GM19452 (cell line): ENCODE data around the gene GK2.

Experiments
- ATAC-seq: cut with Tn5 transposase; IDR thresholded peaks from one replicate; pipeline ENCODE4 v1.9.1; 2021; ENCODE audit not compliant: unreplicated experiment

Gene GK2

GRCh38 chr4:79390890-79391289 is 17.1 kb downstream of the GK2 start:
- no peak for ATAC-seq

DNA sequence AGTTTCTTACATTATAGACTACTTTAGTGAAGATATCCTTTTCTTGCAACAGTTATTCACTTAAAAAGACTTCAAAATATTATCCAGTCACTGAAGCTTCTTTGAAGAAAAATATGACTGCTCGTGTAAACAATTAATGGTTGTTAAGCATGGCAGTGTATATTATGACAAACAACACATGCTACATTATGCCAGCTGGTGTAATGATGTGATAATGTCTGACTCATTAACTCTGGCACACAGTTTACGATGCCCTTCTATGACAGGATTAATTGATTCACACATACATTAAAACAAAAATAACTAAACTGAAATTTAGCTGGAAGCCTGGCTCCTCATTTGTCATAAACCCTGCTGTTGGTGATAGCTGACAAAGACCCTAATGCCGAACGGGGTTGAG is 22.4 kb downstream of the GK2 start:
- no peak for ATAC-seq

DNA sequence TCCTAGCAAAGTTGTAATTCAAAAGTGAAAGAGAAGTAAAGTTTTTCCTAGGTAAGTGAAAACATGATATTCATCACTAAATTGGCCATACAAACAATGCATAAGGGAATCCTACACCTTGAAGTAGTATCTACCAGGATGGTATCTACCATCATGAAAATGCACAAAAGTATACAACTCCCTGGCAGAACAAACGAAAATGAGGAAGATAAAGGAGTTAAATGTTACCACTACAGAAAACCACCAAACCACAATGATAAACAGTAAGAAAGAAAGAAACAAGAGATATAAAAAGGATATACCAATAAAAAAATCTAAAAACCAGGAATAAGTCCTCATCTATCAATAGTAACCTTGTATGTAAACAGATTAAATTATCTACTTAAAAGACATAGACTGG is 26.9 kb downstream of the GK2 start:
- ATAC-seq = no peak

GRCh38 chr4:79370026-79370425 is 38.0 kb downstream of the GK2 start:
- no peak for ATAC-seq

GRCh38 chr4:79367096-79367495 is 40.9 kb downstream of the GK2 start:
- ATAC-seq = no peak

GRCh38 chr4:79366422-79366821 is 41.6 kb downstream of the GK2 start:
- no peak for ATAC-seq

- no peak for ATAC-seq
Observed at GRCh38 chr4:79364061-79364460, 44.0 kb downstream of the GK2 start.

- ATAC-seq = no peak
Observed at GRCh38 chr4:79362626-79363025, 45.4 kb downstream of the GK2 start.

DNA sequence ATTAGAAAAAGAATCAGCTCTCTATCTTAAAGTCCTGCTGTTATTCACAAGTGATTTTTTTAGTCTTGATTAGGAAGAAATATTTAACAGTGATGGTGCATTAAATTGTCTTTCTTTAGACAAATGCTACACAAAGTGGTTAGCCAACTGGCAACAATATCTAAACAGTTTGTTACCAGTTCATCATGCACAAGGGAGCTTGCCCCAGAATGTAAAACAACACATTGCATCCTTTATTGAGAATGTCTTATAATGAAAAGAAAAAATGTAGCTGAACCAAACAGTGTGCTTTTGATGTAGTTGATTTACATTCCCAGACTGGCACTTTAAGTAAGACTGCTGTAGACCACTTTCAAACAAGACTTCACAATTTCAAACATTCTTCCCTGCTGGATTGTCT is 48.0 kb downstream of the GK2 start:
- no peak for ATAC-seq

DNA sequence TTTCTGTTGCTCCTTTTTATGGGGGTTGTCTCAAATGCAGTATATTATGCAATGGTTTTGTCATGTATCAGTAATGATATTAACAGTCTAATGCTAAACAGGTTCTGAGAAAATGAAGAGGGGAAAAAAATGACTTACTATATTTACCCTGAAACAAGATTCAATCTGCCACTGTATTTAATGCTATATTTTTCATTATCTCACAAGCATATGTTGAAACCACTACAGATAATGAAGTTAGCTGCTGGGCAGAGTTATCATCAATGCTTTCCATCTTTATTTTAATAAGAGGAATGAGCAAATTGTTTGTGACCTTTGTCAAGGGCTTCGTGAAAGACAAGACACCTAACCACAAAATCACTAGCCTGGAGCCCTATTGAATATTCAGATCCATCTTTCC is 49.6 kb downstream of the GK2 start:
- no peak for ATAC-seq

- ATAC-seq = no peak
Observed at GRCh38 chr4:79357365-79357764, 50.7 kb downstream of the GK2 start.
